ENCODE data around the gene KCNJ16. TPM values are rescaled to one million over a fixed set of nuclear protein-coding genes. Genes with fewer than 3 reads are reported as not detected.

KCNJ16 gene
- total RNA-seq, 1 experiment from 2014 or later, result not detected

DNA sequence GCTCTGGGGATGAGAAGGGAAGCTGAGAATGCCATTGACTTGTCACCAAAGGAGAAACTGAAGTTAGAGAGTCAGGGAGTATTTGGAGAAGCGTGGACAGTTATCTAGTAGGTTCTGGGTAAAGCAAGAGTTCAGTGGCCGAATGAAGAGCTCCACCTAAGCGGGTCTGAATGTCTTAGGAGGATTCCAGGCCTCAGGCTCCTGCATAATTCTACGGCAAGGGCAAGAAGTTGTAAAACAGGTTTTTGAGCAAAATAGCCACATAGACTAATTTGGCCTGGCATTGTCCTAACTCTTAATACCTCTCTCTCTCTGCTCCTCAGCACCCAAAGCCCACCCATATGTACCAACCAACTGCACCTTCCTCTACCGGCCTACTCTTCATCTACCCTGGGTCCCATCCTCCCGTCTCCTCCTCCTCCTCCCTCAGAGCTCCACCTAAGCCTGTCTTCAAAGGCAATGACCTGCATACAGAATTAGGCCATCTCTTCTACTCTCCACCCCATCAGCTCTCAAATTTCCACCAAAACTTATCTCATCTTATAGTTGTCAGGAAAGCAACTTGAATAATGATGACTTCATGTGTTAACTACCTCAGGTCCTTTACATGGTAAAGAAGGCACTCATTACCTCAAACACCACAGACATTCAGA, 52.3 kb downstream of the KCNJ16 start:
- peak; percentile 43 for ATAC-seq
- Histone ChIP-seq H2AFZ (ENCODE audit: low read length) (0 out of 2 replicates have a peak overlapping the region, but pooled peaks have one; percentile 5), H3F3A (ENCODE audit: low read length, unreplicated experiment) (no peaks in the 10 kb centered on the region), H3K4me3 (ENCODE audit: low read length) (no peak overlapping the region), H3K9me2 (replicated peaks; ENCODE audit: low read length) (no peaks in the 10 kb centered on the region), H3K9me3 (ENCODE audit: low read length) (no peaks in the 10 kb centered on the region), H3K4me2 (ENCODE audit: low read length) (no peak overlapping the region), H3K27ac (ENCODE audit: low read length) (no peak overlapping the region), H3K9ac (ENCODE audit: low read length) (no peak overlapping the region), H3K27me3 (ENCODE audit: low read length) (no peaks in the 10 kb centered on the region), H3K4me1 (ENCODE audit: insufficient read depth, low read length) (0 out of 2 replicates have a peak, but pooled peaks cover 12% of the 10 kb centered on the region), H3K79me2 (ENCODE audit: low read length) (no peaks in the 10 kb centered on the region), H3K36me3 (ENCODE audit: low read depth, low read length) (no peaks in the 10 kb centered on the region), H4K20me1 (ENCODE audit: low read length) (no peaks in the 10 kb centered on the region)
- DNase-seq, result peak; percentile 59
- TF ChIP-seq CTCF (conservative IDR thresholded peaks at IDR 0.05; ENCODE audit: low read depth, low read length), result no peak
- TF ChIP-seq EZH2phosphoT487 (IDR thresholded peaks at IDR 0.05; ENCODE audit: borderline replicate concordance, low read length), result no peak
- no peak for TF ChIP-seq EZH2 (IDR thresholded peaks at IDR 0.05; ENCODE audit: low read length, unreplicated experiment)
- CTCF ChIA-PET, result no interaction called here
- POLR2A ChIA-PET (ENCODE audit: unreplicated experiment), result no interaction called here
- intact Hi-C loops (cut with micrococcal nuclease), result no loop called here
- no TSS peak for BruUV-seq (replicated peaks)

DNA sequence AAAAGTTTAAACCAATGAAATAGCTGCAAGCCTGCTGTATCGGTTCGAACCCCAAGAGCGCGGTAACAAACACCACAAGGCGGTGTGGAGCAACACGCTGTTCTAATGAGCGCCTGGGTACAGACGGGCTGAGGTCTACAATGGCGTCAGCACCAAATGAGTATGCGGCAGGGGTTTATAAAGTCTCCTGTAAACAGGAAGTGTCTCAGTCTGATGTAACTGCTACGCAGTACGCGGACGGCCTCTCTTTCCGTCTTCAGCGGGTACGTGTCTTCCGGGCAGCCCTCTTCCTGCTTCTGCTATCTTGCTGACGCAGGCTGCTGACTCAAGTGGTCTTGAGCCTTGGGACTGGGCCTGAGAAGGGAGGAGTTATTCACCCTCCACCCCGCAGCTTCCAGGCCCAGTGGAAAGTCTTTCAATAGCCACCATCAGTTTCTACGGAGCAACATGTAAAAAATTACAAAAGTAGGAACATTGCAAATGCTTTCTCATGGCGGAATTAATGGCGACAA, 53.8 kb downstream of the KCNJ16 start:
- ChIA-PET CTCF (no interaction called here), POLR2A (ENCODE audit: unreplicated experiment) (no interaction called here)
- Histone ChIP-seq H3K4me2 (ENCODE audit: low read length) (no peak overlapping the region), H3K4me1 (ENCODE audit: insufficient read depth, low read length) (0 out of 2 replicates have a peak, but pooled peaks cover 7% of the 10 kb centered on the region), H3K4me3 (ENCODE audit: low read length) (no peak overlapping the region), H3K27ac (ENCODE audit: low read length) (no peak overlapping the region), H3K79me2 (ENCODE audit: low read length) (no peaks in the 10 kb centered on the region), H3K27me3 (ENCODE audit: low read length) (no peaks in the 10 kb centered on the region), H3K9me3 (ENCODE audit: low read length) (no peaks in the 10 kb centered on the region), H4K20me1 (ENCODE audit: low read length) (no peaks in the 10 kb centered on the region), H3K9me2 (replicated peaks; ENCODE audit: low read length) (no peaks in the 10 kb centered on the region), H3K36me3 (ENCODE audit: low read depth, low read length) (no peaks in the 10 kb centered on the region), H2AFZ (ENCODE audit: low read length) (no peak overlapping the region), H3K9ac (ENCODE audit: low read length) (no peak overlapping the region), H3F3A (ENCODE audit: low read length, unreplicated experiment) (no peaks in the 10 kb centered on the region)
- TF ChIP-seq EZH2 (IDR thresholded peaks at IDR 0.05; ENCODE audit: low read length, unreplicated experiment), result no peak
- no peak for TF ChIP-seq CTCF (conservative IDR thresholded peaks at IDR 0.05; ENCODE audit: low read depth, low read length)
- TF ChIP-seq EZH2phosphoT487 (IDR thresholded peaks at IDR 0.05; ENCODE audit: borderline replicate concordance, low read length), result no peak
- BruUV-seq (replicated peaks), result no TSS peak
- intact Hi-C loops (cut with micrococcal nuclease), result no loop called here
- DNase-seq, result no peak
- no peak for ATAC-seq

DNA sequence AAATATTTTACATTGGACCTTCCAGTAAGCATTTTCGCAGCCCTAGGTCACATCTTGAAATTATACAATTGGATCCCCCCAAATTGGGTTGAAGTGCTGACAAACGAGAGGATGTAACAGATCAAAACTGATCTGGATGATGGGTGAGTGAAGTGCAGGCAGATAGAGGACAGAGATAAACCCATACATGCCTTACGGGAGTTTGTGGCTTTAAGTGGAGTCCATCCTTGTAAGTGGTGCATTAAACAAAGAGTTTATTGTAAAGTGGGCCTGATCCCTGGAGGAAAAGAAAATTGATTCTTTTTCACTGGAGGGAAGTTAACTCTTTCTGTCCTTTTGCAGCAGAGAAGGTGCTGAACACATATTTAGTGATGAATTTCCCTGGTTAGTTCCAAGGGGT, 55.3 kb downstream of the KCNJ16 start:
- Histone ChIP-seq H2AFZ (ENCODE audit: low read length) (no peak overlapping the region), H3K9me3 (ENCODE audit: low read length) (no peaks in the 10 kb centered on the region), H3K9ac (ENCODE audit: low read length) (no peak overlapping the region), H3K36me3 (ENCODE audit: low read depth, low read length) (no peaks in the 10 kb centered on the region), H3K79me2 (ENCODE audit: low read length) (no peaks in the 10 kb centered on the region), H3K27ac (ENCODE audit: low read length) (no peak overlapping the region), H3F3A (ENCODE audit: low read length, unreplicated experiment) (no peaks in the 10 kb centered on the region), H3K4me3 (ENCODE audit: low read length) (no peak overlapping the region), H3K4me1 (ENCODE audit: insufficient read depth, low read length) (0 out of 2 replicates have a peak, but pooled peaks cover 7% of the 10 kb centered on the region), H3K4me2 (ENCODE audit: low read length) (no peak overlapping the region), H4K20me1 (ENCODE audit: low read length) (no peaks in the 10 kb centered on the region), H3K27me3 (ENCODE audit: low read length) (no peaks in the 10 kb centered on the region), H3K9me2 (replicated peaks; ENCODE audit: low read length) (no peaks in the 10 kb centered on the region)
- ChIA-PET CTCF (interaction anchor here (0.6 kb wide), 1 partner anchor 278 kb away, joined by 3 read pairs; no protein-coding TSS in a partner anchor), POLR2A (ENCODE audit: unreplicated experiment) (no interaction called here)
- DNase-seq, result no peak
- BruUV-seq (replicated peaks), result no TSS peak
- ATAC-seq, result no peak
- intact Hi-C loops (cut with micrococcal nuclease), result no loop called here
- TF ChIP-seq EZH2phosphoT487 (IDR thresholded peaks at IDR 0.05; ENCODE audit: borderline replicate concordance, low read length), result no peak
- TF ChIP-seq EZH2 (IDR thresholded peaks at IDR 0.05; ENCODE audit: low read length, unreplicated experiment), result no peak
